Hematopoietic multipotent progenitor cell treated with erythropoietin and hydrocortisone succinate and interleukin-3 and kit ligand, for 15 days (in vitro differentiated cells): ENCODE measurements around the gene TMEM8B.
"Not testable (repeated sequence)": the region's sequence is repeated elsewhere in the genome, so short reads cannot be mapped to it uniquely, and the experiment has no call there.

Experiments used
- DNase-seq: peaks from one replicate; pipeline ENCODE4 v3.0.0-alpha.2; 2015; ENCODE audit warnings: low spot score

Gene TMEM8B

DNA sequence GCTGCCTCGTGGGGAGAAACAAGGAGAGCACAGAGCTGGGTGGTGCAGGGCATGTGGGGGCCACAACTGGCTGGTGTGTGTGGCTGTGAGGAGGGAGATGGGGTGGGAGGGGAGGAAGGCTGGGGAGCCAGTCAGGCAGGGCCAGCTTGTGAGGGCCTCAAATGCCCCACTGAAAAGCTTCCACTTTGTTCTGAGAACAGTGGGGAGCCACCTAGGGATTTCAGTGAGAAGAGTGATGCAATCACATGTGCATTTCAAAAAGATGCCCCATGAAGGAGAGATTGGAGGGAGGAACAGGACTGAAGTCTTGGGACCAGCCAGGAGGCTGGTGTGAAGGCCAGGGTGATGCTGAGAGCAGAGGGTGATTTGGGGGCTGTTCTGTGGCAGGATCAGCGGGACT is 39.9 kb downstream of the TMEM8B start:
- no peak for DNase-seq

DNA sequence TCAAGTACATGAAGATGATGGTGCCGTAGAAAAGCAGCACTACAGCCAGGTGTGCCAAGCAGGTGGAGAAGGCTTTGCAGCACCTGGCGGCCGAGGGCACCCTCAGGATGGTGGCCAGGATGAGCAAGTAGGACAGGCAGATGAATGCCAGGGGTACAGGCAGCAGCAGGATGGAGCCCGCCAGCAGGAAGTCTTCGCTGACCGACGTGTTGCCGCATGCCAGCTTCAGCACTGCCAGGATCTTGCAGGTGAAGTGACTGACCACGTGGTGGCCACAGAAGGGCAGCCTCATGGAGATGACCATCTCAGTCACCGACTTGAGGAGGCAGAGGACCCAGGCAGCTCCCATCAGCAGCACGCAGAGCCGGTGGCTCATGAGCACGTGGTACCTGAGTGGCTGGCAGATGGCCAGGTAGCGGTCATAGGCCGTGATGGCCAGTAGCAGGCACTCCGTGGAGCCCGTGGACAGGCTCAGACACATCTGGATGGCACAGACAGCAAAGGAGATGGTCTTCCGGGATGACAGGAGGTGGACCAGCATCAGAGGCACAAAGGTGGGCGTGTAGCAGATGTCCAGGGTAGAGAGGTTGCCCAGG is 40.7 kb downstream of the TMEM8B start:
- DNase-seq = no peak

- no peak for DNase-seq
Observed at GRCh38 chr9:35870351-35870923, 41.4 kb downstream of the TMEM8B start, which contains the start of gene OR13J1. TSS of gene OR13J1 (minus strand) at chr9:35870401. CDS start at chr9:35870401, 0 bp downstream.

DNA sequence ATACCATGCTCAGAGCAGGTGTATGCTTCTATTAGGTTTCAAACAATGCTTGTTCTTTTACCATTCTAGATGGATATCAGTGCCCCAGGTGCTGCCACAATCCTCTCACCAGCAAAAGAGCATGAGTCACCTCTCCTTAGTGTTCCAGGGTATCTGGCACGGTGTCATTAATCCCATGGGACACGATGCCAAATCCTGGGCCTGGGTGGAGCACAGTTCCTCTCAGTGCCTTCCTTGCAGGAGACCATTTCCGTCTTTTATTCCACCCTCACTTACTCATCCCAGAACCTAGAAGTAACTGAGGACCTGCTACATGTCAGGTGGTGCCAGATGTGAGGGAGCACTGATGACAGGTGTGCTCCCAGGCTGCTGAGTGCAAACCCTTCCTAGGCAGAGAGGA is 42.5 kb downstream of the TMEM8B start:
- no peak for DNase-seq

DNA sequence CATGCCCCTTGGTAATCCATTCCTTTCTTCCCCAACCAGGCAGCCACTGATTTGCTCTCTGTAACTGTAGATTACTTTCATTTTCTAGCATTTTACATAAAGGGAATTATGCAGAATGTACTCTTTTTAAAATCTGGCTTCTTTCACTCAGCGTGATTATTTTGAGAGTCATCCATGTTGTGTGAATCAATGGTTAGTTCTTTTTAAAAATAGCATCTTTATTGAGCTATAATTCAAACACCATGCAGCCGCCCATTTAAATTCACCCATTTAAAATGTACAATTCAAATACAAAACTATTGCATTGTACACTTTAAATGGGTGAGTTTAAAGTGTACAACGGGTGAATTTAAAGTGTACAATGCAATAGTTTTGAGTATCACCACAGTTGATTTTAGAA is 43.5 kb downstream of the TMEM8B start:
- DNase-seq = no peak

DNA sequence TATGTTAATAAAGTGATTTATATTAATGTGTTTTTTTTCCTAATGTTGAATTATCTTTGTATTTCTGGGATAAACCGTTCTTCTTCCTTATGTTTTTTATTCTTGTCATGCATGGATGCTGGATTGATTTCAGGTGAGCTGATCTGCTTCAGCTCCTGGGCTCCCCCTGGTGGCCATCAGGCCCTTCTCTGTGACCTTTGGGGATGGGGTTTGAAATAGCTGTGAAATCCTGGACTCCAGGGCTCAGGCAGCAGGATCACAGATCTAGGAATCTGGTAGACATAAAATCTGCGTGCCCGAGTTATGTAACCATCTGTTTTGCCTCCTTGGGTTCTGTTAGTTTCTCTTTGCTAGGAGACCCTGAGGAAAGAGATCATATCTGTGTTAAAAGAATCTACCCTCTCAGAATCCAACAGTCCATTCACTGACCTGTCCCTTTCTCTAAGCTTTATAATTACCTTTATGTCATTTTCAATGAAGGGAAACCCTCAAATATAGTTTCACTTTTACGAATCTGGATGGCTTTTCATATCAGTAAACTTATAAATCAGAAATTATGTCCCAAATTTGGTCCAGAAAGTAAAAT is 53.3 kb downstream of the TMEM8B start:
- peak; percentile 78 for DNase-seq

GRCh38 chr9:35882996-35883395 is 54.0 kb downstream of the TMEM8B start:
- DNase-seq = no peak

DNA sequence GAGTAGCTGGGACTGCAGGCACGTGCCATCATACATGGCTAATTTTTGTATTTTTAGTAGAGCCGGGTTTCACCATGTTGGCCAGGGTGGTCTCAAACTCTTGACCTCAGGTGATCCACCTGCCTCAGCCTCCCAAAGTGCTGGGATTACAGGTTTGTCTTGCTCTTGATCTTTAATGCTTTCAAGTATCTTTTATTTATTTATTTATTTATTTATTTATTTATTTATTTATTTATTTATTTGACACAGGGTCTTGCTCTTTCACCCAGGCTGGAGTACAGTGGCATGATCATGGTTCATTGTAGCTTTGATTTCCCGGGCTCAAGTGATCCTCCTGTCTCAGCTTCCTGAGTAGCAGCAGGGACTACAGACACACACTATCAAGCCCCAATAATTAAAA is 55.9 kb downstream of the TMEM8B start:
- not testable (repeated sequence) for DNase-seq

GRCh38 chr9:35891646-35892045 is 62.6 kb downstream of the TMEM8B start:
- DNase-seq = no peak

DNA sequence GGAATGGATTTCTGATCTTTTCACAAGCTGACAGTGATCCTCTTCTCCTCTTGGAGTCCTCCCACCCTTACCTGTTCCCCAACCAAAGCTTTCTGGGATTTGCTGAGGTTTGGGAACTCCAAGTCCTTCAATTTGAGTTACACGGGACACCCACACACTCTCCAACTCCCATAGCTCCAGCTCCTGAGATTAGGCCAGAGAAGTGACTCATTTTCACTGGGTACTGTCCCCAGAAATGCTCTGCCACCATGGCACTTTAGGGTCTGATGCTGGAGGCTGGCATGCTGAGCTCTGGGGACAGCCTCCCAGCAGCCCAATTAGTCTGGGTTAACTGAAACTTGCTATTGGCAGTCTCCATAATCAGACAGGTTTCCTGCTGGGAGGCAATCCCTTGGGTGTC is 63.0 kb downstream of the TMEM8B start:
- no peak for DNase-seq

DNA sequence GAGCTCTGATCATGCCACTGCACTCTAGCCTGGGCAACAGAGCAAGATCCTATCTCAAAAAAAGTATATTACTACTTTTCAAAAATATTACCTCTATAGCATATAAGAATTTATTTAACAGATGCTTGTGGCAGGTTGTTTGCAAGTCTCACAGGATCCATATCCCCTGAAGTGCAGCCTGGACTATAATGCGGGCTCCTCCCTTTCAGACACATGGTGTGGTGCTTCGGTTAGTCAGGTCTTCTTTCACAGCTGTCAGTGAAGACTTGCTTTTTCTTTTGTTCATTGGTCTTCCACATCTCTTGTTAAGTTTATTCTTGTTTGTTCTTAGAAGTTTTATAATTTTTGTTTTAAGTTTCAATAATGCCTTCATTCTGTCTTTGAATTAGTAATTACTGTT is 67.5 kb downstream of the TMEM8B start:
- DNase-seq = no peak

DNA sequence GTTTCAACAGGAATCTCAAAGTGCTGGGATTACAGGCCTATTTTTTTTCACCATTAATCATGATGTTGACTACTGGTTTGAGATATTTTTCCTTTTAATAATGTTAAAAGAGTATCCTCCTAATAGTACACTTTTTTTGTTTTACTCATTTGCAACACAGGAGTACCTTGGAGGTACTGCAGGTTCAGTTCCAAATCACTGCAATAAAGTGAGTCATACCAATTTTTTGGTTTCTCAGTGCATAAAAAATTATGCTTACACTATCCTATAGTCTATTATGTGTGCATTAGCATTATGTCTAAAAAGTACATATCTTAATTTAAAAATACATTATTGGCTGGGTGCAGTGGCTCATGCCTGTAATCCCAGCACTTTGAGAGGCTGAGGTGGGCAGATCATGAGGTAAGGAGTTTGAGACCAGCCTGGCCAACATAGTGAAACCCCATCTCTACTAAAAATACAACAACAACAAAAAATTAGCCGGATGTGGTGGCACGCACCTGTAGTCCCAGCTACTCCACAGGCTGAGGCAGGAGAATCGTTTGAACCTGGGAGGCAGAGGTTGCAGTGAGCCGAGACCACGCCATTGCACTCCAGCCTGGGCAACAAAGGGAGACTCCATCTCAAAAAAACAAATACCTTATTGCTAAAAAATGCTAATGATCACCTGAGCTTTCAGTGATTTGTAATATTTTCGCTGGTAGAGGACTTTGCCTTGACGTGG is 68.5 kb downstream of the TMEM8B start:
- not testable (repeated sequence) for DNase-seq

DNA sequence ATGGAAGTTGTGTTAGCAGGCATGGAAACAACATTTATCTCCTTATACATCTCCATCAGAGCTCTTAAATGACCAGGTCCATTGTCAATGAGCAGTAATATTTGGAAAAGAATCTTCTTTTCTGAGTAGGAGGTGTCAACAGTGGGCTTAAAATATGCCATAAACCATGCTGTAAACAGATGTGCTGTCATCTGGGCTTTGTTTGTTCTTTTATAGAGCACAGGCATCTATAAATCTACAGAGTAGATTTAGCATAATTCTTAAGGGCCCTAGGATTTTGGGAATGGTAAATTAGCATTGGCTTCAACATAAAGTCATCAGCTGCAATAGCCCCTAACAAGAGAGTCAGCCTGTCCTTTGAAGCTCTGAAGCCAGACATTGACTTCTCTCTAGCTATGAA is 69.3 kb downstream of the TMEM8B start:
- DNase-seq = no peak

DNA sequence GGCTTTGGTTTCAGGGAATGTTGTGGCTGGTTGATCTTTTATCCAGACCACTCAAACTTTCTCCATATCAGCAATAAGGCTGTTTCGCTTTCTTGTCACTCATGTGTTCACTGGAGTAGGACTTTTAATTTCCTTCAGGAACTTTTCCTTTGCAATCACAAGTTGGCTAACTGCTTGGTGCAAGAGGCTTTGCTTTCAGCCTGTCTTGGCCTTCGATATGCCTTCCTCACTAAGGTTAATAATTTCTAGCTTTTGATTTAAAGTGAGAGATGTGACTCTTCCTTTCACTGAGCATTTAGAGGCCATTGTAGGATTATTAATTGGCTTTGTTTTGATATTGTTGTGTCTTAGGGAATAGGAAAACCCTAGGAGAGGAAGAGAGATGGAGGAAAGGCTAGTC is 70.0 kb downstream of the TMEM8B start:
- DNase-seq = no peak

- DNase-seq = peak; percentile 46
Observed at GRCh38 chr9:35903049-35903448, 74.0 kb downstream of the TMEM8B start.

DNA sequence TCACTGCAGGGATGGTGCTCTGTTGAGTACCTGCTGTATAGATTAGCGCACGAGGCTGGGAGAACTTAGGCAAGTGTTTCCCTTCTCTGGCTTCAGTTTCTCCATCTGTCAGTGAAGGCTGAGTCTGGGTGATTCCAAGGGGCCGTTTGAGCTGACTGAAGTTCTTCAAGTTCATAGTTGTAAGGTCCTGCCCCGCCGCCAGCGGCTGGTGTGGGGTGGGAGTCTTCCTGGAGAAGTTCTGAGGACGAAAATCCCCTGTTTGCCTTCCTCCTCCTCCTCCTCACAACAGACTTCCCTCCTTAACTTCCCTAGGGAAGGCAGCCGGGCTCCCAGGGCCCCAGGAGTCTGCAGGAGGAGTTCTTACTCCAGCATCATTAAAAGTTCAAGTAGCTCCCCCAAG is 75.3 kb downstream of the TMEM8B start:
- no peak for DNase-seq

- DNase-seq = no peak
Observed at GRCh38 chr9:35905051-35905781, 76.2 kb downstream of the TMEM8B start.

GRCh38 chr9:35905912-35906679 is 77.1 kb downstream of the TMEM8B start, which contains the start of gene HRCT1:
TSS of gene HRCT1 (plus strand) at chr9:35906202. CDS start at chr9:35906288, 86 bp downstream.
- no peak for DNase-seq

DNA sequence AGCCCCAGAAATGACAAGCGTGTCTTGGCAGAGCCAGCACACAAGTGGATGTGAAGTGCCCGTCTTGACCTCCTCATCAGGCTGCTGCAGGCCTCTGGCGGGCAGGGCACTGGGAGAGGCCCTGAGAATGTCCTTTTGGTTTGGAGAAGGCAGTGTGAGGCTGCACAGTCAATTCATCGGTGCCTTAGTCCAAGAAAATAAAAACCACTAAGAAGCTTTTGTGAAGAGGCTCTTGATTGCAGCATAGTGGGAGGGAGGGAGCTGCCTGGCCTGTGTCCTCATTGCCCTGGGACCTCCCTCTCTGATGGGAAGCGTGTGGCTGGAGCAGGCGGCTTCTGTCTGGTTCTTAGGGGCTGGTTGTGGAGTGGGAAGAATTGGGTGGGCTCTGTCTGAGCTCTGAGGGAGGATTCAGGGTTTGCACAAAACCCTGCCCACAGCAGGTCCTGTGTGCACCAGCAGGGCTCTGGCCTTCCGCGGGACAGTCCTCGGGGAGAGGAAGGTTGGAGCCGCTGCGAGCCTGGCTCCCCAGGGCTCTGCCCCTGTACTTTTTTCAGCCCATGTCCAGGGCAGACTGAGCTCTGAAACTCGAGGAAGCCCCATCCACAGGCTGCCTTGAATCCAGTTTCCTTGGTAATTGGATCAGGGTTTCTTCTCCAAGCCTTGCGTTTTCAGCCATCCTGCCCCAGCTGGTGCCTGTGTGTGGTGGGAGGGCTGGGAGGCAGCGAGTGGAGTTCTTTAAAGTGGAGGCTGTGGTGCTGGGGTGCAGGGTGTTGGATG is 78.1 kb downstream of the TMEM8B start:
- no peak for DNase-seq

DNA sequence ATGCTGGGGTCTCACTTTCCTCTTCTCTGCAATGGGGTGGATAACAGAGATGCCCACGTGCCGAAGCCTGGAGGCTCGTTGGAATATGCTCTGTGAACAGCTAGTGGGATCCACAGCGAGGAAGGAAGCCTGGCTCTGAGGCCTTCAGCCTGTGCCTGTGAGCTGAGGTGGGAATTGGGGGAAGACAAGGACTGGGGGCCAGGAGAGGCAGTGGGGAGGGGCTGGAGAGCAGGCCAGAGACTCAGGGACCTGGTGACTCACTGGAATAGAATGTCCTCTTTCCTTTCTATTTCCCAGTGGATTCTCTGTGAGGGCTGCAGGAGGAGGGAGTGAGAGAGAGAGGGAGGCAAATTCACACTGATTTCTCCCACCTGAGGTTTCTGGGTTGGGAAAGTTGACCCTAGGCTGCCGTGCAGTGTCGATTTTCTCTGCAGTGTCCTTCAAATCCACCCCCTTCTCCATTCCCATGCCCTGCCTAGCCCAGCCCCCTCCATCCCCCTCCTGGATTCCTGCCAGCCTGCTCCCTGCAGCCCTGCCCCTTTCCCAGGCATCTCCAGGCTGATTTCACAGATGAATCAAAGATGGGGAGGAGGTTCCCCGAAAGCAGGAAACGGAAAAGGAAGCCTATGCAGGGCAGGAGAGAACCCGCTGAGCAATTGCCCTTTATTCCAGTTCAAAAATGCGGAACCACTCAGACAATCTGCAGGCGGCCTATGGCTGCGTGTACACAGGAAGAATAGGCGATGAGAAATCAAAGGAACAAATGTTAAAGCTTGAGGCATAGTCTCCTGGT is 78.9 kb downstream of the TMEM8B start:
- no peak for DNase-seq
